HG02884 (cell line): Measurements from ENCODE around the gene ENPP3.

Experiments used
- ATAC-seq: cut with Tn5 transposase; IDR thresholded peaks from one replicate; pipeline ENCODE4 v1.9.1; 2021; ENCODE audit warnings: mild to moderate bottlenecking, moderate library complexity; ENCODE audit not compliant: unreplicated experiment

Gene ENPP3

DNA sequence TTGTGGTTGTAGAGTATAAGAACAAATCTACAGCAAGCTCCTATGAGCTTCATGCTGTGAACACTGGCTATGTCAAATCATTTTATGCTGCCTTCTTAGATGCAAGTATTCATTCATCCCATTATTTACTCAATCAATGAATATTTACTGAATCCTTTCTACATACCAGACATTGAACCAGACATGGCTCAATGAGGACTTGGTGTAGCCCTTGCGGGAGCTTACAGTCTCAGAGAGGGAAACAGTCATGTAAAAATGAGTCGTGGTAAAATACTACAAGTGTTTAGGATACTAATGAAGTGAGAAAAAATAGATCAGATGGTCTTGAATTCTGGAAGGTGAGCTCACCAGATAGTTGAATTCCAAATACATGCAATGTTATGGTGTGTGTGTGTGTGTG lies 125.9 kb downstream of the ENPP3 start:
- no peak for ATAC-seq

DNA sequence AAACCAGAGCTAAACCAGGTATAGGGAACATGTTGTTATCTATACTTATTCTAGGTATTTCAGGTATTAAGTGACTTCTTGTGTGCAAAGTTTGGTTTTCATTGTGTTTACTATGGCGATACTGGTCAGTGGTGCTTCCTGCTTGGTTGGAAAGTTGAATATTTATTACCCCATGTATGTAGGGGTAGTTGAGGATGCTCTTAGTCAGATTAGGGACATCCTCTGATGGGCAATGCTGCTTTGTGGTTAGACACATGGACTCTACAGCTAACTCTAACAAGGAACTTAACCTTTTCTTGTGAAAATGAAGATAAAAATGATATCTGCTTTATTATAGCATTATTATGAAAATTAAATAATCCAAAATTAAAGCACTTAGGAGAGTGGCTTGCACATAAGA lies 126.6 kb downstream of the ENPP3 start:
- no peak for ATAC-seq

GRCh38 chr6:131764350-131764749 lies 127.2 kb downstream of the ENPP3 start:
- ATAC-seq, result no peak

GRCh38 chr6:131765081-131765803 lies 128.1 kb downstream of the ENPP3 start:
- ATAC-seq, result no peak

DNA sequence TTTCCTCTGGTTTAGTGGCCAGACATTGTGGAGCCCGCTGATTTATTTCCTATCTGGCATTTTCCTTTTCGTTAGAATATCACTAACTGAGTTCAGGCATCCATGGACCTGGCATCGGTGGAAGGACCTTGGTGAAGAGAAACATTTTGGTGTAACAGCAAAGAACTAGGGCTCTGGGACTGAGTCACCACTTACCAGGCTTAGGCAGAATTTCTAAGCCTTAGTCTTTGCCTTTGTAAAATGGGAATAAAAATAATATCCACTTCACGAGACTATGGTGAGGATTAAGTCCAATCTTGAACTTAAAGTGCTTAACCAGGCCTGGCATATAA lies 128.7 kb downstream of the ENPP3 start:
- ATAC-seq, result no peak

DNA sequence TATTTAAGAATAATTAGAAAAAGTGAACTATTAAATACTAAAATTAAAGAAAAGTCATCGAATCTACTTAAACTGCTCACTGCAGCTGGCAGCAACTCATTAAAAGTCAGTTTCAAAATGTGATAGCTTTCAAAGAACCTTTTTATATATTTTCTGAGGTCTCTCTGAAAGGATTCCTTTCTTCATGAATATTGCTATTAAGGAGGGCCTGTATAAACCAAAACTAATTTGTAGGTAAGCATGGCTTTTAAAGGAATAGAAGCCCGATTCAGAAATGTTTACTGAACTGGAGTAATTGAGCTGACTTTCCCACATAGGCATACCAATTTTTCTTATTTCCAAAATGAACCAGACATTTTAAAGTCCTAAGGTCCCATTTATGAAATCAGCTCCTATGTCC lies 129.5 kb downstream of the ENPP3 start:
- no peak for ATAC-seq

DNA sequence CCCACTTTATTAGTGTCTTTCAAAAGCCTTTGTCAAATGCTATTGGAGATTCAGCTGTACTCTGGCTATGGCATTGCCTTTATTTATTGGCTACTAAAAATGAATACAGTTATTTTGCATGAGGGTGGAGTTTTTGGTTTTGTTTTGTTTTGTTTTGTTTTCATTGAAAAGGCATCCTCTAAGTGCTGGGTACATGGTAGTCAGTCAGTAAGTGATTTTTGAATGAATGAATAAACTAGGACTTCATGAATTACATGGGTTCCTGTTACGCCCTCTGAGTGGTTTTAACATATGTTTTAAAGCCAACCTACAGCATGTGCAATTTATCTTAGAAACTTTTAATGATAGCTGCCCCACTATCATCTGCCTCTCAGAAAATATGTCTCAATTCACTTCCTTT lies 131.9 kb downstream of the ENPP3 start:
- no peak for ATAC-seq

GRCh38 chr6:131769385-131770141 lies 132.5 kb downstream of the ENPP3 start:
- ATAC-seq, result no peak

GRCh38 chr6:131770776-131771175 lies 133.7 kb downstream of the ENPP3 start:
- no peak for ATAC-seq

GRCh38 chr6:131773284-131773950 lies 136.3 kb downstream of the ENPP3 start:
- no peak for ATAC-seq

GRCh38 chr6:131775886-131776285 lies 138.8 kb downstream of the ENPP3 start:
- ATAC-seq, result no peak

DNA sequence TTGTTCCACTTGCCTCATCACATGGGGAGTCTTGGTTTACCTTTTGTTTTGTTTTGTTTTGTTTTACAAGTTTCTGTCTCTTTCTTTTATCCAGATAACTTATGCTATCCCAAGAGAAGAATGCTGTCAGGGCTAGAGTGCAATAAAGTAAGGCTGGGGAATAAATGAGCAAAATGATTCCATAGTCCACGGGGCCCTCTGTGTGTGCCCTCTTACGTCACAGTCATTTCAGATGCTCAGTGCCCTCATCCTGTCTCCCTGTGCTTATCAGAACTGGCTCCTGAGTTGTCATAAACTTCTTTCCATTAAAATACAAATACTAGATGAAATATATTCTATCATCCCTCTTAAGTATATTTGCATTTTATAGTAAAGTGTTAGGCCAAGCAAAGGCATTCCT lies 139.9 kb downstream of the ENPP3 start:
- ATAC-seq, result no peak

DNA sequence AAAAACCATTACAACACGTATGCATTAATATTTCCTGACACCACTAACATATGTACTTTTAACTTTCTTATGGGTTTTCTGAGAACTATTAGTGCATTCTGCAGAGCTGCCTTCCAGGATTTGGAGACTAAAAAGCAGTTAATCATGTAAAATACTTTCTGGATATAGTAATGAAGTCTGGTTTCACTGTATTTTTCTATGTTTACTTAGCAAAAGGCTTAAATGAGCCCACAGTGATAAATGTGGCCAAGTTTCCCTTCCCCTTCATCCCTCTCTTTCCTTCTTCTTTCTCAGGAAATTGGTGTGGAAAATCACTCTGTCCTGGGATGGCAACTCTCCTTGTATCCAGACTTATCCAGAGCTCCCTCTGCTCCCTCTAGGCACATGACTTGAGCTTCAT lies 141.1 kb downstream of the ENPP3 start:
- ATAC-seq, result no peak

DNA sequence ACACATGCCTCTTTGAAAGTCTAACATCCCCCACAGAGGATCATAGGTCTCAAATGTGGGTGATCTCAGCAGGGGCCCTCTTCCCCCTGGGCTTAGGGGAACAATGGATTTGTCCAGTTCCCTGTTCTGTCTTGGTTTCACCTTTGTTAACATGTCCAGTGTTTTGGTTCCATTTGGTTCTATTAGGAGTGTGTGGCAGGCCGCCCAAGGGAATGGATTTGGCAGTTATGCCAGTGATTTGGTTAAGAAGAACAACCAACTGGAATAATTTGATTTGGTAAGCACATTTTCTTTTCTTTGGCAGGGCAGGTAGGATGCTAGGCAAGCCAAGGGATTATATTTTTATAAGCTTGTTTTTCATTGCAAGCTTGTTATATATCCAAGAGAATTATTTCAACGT lies 142.2 kb downstream of the ENPP3 start:
- ATAC-seq, result no peak

- no peak for ATAC-seq
These were observed 143.5 kb downstream of the ENPP3 start for GRCh38 chr6:131780600-131780999.

DNA sequence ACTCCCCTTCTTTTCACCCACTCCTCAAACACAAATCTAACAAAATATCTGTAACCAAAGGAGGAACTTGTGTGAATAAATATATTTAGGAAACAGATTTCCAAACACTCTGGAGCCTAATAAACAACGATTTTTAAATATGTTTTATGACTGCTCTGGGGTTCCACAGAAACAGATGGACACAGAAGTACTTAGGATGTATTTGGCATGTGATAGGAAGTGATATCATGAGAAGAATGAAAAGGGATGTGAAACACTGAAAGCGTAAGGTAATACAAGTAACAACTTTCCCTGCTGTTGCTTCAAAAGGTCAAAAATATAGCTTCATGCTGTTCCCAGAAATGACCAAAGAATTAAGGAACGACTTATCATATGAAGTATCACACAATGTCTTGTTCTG lies 144.6 kb downstream of the ENPP3 start:
- no peak for ATAC-seq

DNA sequence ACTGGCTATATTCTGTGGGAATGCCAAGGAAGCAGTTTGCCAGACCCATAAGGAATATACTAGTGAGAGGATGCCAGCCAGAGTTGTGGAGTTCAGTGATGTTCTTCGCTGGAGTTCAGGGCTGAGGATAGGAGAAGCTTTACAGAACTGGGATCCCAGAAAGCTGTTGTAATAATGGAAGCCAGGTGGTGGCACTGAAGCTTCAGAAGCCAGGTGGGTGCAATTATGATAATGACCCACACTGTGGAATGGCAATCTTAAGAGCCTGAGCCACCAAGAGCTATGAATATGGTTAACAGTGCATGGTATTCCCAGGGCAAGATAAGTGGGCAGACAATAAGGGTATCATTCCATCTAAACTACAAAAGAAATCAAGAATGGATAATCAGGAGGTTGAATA lies 145.7 kb downstream of the ENPP3 start:
- no peak for ATAC-seq

DNA sequence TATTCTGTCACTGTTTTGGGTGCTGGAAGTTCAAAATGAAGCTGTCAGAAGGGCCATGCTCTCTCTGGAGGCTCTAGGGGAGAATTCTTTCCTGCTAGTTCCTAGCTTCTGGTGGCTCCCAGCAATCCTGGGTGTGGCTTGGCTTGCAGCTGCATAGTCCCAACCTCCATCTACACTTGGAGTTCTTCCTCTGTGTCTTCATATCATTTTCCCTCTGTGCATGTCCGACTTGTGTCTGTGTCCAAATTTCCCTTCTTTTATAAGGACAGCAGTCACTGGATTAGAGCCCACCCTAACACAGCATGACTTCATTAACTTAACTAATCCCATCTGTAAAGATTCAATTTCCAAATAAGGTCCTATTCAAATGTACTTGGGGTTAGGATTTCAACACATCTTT lies 147.5 kb downstream of the ENPP3 start:
- no peak for ATAC-seq

DNA sequence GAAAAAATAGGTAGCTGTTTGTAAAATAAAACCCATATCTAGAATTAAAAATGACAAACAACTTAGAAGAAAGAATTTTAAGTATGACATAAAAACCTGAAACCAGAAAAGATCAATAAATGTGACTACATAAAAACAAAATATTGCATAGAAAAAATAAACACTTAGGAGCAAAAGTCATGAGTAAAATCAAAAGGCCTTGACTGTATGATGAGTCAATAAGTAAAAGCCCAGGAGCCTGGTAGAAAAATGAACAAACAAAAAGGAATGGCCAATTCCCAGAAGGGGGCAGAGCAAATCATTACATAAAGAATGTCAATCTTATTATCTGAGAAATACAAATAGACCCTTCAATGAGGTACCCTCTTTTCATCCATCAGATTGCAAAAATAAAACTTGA lies 150.0 kb downstream of the ENPP3 start:
- no peak for ATAC-seq

- ATAC-seq, result no peak
These were observed 150.9 kb downstream of the ENPP3 start for GRCh38 chr6:131787766-131788712.

- no peak for ATAC-seq
These were observed 152.1 kb downstream of the ENPP3 start for GRCh38 chr6:131789219-131789618.
